ENCODE results near the gene SRSF1. TPM values are rescaled to one million over a fixed set of nuclear protein-coding genes. Genes with fewer than 3 reads are reported as not detected.
"Not testable (repeated sequence)": the region's sequence is repeated elsewhere in the genome, so short reads cannot be mapped to it uniquely, and the experiment has no call there.

Gene SRSF1
- total RNA-seq, 1 experiment from 2014 or later = 512 TPM

DNA sequence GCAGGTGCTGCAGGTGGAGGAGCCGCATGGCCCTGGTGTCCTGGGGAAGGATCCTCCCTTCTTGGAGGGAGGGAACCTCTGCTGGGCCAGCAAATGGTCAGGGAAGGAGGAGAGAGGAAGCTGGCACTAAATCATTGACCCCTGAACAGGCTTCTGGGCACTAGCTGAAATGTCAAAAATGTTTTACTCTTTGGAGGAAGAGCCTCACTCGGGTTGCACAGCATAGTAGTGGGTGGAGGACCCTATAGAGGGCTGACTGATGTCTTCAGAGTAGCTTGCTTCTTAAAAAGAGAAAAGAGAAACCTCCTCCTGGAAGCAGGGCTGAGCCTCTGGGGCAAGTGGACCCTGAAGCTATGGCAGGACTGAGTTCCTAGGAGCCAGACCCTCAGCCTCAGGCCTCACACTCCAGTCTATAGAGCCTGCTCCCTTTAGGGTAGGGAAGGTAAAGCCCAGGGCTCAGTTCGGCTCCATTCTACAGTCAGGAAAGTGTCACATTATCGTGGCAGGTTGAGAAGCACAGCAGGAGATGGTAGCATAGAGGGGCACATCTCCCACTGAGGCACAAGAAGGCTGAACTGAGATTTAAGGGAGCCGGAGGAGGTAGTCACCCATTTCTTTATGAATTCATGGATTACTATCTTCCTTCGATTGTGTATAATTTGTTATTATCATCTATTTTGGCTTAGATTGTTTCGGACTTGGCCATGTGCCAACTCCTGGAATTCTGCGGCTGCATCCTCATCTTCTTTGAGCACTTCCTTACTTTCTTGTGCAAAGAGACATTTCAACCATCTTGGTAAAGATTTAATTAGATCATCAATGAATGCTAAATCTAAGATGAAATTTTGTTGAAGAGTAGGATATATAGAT is 44.5 kb downstream of the SRSF1 start:
- POLR2A ChIA-PET (ENCODE audit: low non-redundant PET) = no interaction called here
- no peaks in the 10 kb centered on the region for H3K4me1 ChIP-seq (ENCODE audit: insufficient read depth, low read length, poor library complexity, severe bottlenecking)
- no TSS peak for BruUV-seq (replicated peaks)
- CTCF ChIA-PET = no interaction called here
- no peaks in the 10 kb centered on the region for H3K27me3 ChIP-seq (replicated peaks; ENCODE audit: insufficient read depth, low read depth, low read length, poor library complexity)
- no peaks in the 10 kb centered on the region for H3K9me3 ChIP-seq (ENCODE audit: low read depth, low read length, poor library complexity, severe bottlenecking)
- H3K36me3 ChIP-seq (ENCODE audit: insufficient read depth, low read length, poor library complexity, severe bottlenecking) = no peaks in the 10 kb centered on the region
- no peak for DNase-seq (ENCODE audit: low spot score)
- no peak overlapping the region for H3K27ac ChIP-seq (ENCODE audit: low read depth, low read length, poor library complexity, severe bottlenecking)
- no peak overlapping the region for H3K4me3 ChIP-seq (ENCODE audit: low read depth, low read length, poor library complexity, severe bottlenecking)
- intact Hi-C loops (cut with micrococcal nuclease; ENCODE audit: unreplicated experiment) = no loop called here
- TF ChIP-seq, protein P1, sequence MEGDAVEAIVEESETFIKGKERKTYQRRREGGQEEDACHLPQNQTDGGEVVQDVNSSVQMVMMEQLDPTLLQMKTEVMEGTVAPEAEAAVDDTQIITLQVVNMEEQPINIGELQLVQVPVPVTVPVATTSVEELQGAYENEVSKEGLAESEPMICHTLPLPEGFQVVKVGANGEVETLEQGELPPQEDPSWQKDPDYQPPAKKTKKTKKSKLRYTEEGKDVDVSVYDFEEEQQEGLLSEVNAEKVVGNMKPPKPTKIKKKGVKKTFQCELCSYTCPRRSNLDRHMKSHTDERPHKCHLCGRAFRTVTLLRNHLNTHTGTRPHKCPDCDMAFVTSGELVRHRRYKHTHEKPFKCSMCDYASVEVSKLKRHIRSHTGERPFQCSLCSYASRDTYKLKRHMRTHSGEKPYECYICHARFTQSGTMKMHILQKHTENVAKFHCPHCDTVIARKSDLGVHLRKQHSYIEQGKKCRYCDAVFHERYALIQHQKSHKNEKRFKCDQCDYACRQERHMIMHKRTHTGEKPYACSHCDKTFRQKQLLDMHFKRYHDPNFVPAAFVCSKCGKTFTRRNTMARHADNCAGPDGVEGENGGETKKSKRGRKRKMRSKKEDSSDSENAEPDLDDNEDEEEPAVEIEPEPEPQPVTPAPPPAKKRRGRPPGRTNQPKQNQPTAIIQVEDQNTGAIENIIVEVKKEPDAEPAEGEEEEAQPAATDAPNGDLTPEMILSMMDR (conservative IDR thresholded peaks at IDR 0.05; ENCODE audit: low read depth, low read length) = no peak
- no peak for TF ChIP-seq EZH2 (IDR thresholded peaks at IDR 0.05; ENCODE audit: borderline replicate concordance, low read depth, low read length, poor library complexity, severe bottlenecking)

DNA sequence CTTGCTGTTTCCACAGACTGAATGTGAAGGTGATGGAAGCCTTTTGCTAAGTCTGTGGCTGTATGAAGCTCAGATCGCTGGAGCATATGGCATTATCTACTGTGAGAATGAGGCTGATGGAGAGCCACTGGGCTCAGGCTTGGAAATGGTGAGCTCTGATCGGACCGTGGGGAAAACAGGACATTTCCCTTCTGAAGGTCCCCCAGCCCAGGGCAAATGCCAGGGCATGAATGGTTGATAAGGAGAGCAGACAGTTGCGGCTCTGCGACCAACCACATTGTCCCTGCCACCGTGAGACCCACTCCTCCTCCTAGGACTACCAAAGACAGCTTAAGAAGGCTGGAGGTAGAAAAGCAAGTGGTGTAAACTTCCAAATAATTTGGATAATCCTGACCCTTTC is 47.1 kb downstream of the SRSF1 start:
- Histone ChIP-seq H3K27ac (ENCODE audit: low read depth, low read length, poor library complexity, severe bottlenecking) (no peak overlapping the region), H3K4me3 (ENCODE audit: low read depth, low read length, poor library complexity, severe bottlenecking) (no peak overlapping the region), H3K27me3 (replicated peaks; ENCODE audit: insufficient read depth, low read depth, low read length, poor library complexity) (no peaks in the 10 kb centered on the region), H3K36me3 (ENCODE audit: insufficient read depth, low read length, poor library complexity, severe bottlenecking) (no peaks in the 10 kb centered on the region), H3K9me3 (ENCODE audit: low read depth, low read length, poor library complexity, severe bottlenecking) (no peaks in the 10 kb centered on the region), H3K4me1 (ENCODE audit: insufficient read depth, low read length, poor library complexity, severe bottlenecking) (peaks cover 10% of the 10 kb centered on the region)
- intact Hi-C loops (cut with micrococcal nuclease; ENCODE audit: unreplicated experiment) = no loop called here
- ChIA-PET POLR2A (ENCODE audit: low non-redundant PET) (interaction anchor here (1.0 kb wide), 1 partner anchor 86 kb away, joined by 3 read pairs; no protein-coding TSS in a partner anchor), CTCF (no interaction called here)
- no peak for DNase-seq (ENCODE audit: low spot score)
- TF ChIP-seq, protein P1 (conservative IDR thresholded peaks at IDR 0.05; ENCODE audit: low read depth, low read length) = no peak
- no peak for TF ChIP-seq EZH2 (IDR thresholded peaks at IDR 0.05; ENCODE audit: borderline replicate concordance, low read depth, low read length, poor library complexity, severe bottlenecking)
- BruUV-seq (replicated peaks) = no TSS peak

DNA sequence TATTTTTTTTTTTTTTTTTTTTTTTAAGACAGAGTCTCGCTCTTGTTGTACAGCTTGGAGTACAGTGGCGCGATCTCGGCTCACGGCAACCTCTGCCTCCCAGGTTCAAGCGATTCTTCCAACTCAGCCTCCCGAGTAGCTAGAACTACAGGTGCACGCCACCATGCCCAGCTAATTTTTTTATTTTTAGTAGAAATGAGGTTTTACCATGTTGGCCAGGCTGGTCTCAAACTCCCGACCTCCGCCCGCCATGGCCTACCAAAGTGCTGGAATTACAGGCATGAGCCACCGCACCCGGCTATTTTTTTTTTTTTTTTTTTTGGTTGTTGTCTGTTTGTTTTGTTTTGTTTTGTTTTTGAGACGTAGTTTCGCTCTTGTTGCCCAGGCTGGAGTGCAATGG is 48.7 kb downstream of the SRSF1 start:
- BruUV-seq (replicated peaks); CTCF ChIA-PET; POLR2A ChIA-PET (ENCODE audit: low non-redundant PET); H3K4me3 ChIP-seq (ENCODE audit: low read depth, low read length, poor library complexity, severe bottlenecking); intact Hi-C loops (cut with micrococcal nuclease; ENCODE audit: unreplicated experiment); H3K27ac ChIP-seq (ENCODE audit: low read depth, low read length, poor library complexity, severe bottlenecking); DNase-seq (ENCODE audit: low spot score); H3K9me3 ChIP-seq (ENCODE audit: low read depth, low read length, poor library complexity, severe bottlenecking); H3K36me3 ChIP-seq (ENCODE audit: insufficient read depth, low read length, poor library complexity, severe bottlenecking); H3K27me3 ChIP-seq (replicated peaks; ENCODE audit: insufficient read depth, low read depth, low read length, poor library complexity): not testable (repeated sequence)
- peaks cover 18% of the 10 kb centered on the region for H3K4me1 ChIP-seq (ENCODE audit: insufficient read depth, low read length, poor library complexity, severe bottlenecking)

DNA sequence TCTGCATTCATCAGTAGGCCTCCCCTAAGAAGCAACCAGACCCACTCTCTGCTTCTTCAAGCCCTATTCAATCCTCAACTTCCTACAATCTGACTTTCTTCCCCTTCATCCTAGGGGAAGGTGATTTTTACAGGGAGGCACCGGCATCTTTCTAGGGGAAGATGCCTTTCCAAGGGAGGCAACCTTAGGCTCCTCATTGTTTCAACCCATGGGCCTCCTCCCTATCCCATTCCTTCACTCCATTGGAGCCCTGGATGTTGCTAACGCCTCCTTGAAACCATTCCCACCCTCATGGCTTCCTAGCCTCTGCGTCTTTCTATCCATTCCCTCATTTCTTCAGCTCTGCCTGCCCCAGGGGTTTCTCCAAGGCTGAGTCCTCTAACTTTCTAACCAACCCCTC is 49.2 kb downstream of the SRSF1 start:
- intact Hi-C loops (cut with micrococcal nuclease; ENCODE audit: unreplicated experiment) = no loop called here
- no peak overlapping the region for H3K4me3 ChIP-seq (ENCODE audit: low read depth, low read length, poor library complexity, severe bottlenecking)
- no peak overlapping the region for H3K27ac ChIP-seq (ENCODE audit: low read depth, low read length, poor library complexity, severe bottlenecking)
- no peaks in the 10 kb centered on the region for H3K27me3 ChIP-seq (replicated peaks; ENCODE audit: insufficient read depth, low read depth, low read length, poor library complexity)
- TF ChIP-seq EZH2 (IDR thresholded peaks at IDR 0.05; ENCODE audit: borderline replicate concordance, low read depth, low read length, poor library complexity, severe bottlenecking) = no peak
- TF ChIP-seq, protein P1 (conservative IDR thresholded peaks at IDR 0.05; ENCODE audit: low read depth, low read length) = no peak
- peaks cover 23% of the 10 kb centered on the region for H3K4me1 ChIP-seq (ENCODE audit: insufficient read depth, low read length, poor library complexity, severe bottlenecking)
- H3K36me3 ChIP-seq (ENCODE audit: insufficient read depth, low read length, poor library complexity, severe bottlenecking) = no peaks in the 10 kb centered on the region
- DNase-seq (ENCODE audit: low spot score) = no peak
- CTCF ChIA-PET = no interaction called here
- BruUV-seq (replicated peaks) = no TSS peak
- no peaks in the 10 kb centered on the region for H3K9me3 ChIP-seq (ENCODE audit: low read depth, low read length, poor library complexity, severe bottlenecking)
- POLR2A ChIA-PET (ENCODE audit: low non-redundant PET) = no interaction called here
